Endothelial cell of umbilical vein (primary cell): Measurements from ENCODE around the gene PODNL1. TPM values are rescaled to one million over a fixed set of nuclear protein-coding genes. Genes with fewer than 3 reads are reported as not detected.

ENCODE experiments used
- BruUV-seq: library from RNA; stranded (reverse); fragments of 400-500 nt; replicated peaks from 2 replicates; lab custom pipeline; 2021; lab: Mats Ljungman, UMichigan
- CTCF ChIA-PET: fragments of 300-600, 350-600 bp; sonication (Branson Sonifier 250); formaldehyde crosslinking; loops from one replicate; lab custom pipeline; 2021; ENCODE audit warnings: antibody characterized with exemption, inconsistent platforms; lab: Charles Lee
- POLR2A ChIA-PET: fragments of 300-600, 350-600 bp; sonication (Branson Sonifier 250); formaldehyde crosslinking; loops from one replicate; lab custom pipeline; 2021; ENCODE audit warnings: antibody characterized with exemption, inconsistent platforms; lab: Charles Lee
- DNase-seq: peaks from one replicate; pipeline ENCODE4 v3.0.0-alpha.2; 2011; ENCODE audit warnings: low read depth, low spot score
- FAIRE-seq: peaks from 2 replicates; lab custom pipeline; 2011; peaks lifted over from hg19 to GRCh38; lab: Jason Lieb, UNC
- H2AFZ ChIP-seq: 2 replicates; pipeline ENCODE4 v1.6.0; 2012; ENCODE audit warnings: low read depth, low read length, control low read depth, inconsistent platforms
- H3K27ac ChIP-seq: 2 replicates; pipeline ENCODE4 v1.5.1; 2011; ENCODE audit warnings: low read depth, mild to moderate bottlenecking, control low read depth, low read length, moderate library complexity; ENCODE audit not compliant: insufficient read depth
- H3K27me3 ChIP-seq, 2 experiments: 2 replicates each; pipeline versions ENCODE4 v1.6.0 to v1.6.1; 2011; ENCODE audit warnings: low read length in 2 of 2, mixed read lengths in 1 of 2; ENCODE audit not compliant: control insufficient read depth in 2 of 2, insufficient read depth in 2 of 2
- H3K36me3 ChIP-seq, 2 experiments: 2 replicates in 1 of 2; 3 replicates in 1 of 2; pipeline ENCODE4 v1.5.1; 2011; ENCODE audit warnings: low read length in 2 of 2, mild to moderate bottlenecking in 1 of 2, moderate library complexity in 1 of 2; ENCODE audit not compliant: control insufficient read depth in 2 of 2, insufficient read depth in 2 of 2; ENCODE audit errors: extremely low read depth in 1 of 2
- H3K4me1 ChIP-seq: 3 replicates; pipeline ENCODE4 v1.5.1; 2011; ENCODE audit warnings: mild to moderate bottlenecking, low read length; ENCODE audit not compliant: control insufficient read depth, insufficient read depth; ENCODE audit errors: extremely low read depth
- H3K4me2 ChIP-seq: 2 replicates; pipeline ENCODE4 v1.6.1; 2011; ENCODE audit warnings: low read length, control low read depth, mixed read lengths; ENCODE audit not compliant: insufficient read depth
- H3K4me3 ChIP-seq, 3 experiments: fragments of 200-600 bp in 1 of 3; sonication (generic), shearing (Covaris generic) in 1 of 3; replicated peaks in 1 of 3; 2 replicates each; pipeline ENCODE4 v1.5.1; 2011 to 2016; ENCODE audit warnings: control low read depth in 3 of 3, low read length in 3 of 3, mild to moderate bottlenecking in 2 of 3, inconsistent platforms in 1 of 3, low read depth in 1 of 3, moderate library complexity in 1 of 3; ENCODE audit not compliant: insufficient read depth in 1 of 3
- H3K79me2 ChIP-seq: 2 replicates; pipeline ENCODE4 v1.6.0; 2012; ENCODE audit warnings: low read length, inconsistent platforms; ENCODE audit not compliant: control insufficient read depth, insufficient read depth
- H3K9ac ChIP-seq: replicated peaks from 2 replicates; pipeline ENCODE3; 2011; ENCODE audit warnings: low read length, control low read depth; ENCODE audit not compliant: insufficient read depth; ENCODE audit errors: extremely low read depth
- H3K9me1 ChIP-seq: replicated peaks from 3 replicates; pipeline ENCODE4 v1.6.0; 2011; ENCODE audit warnings: mild to moderate bottlenecking, low read length; ENCODE audit not compliant: control insufficient read depth, insufficient read depth; ENCODE audit errors: extremely low read depth
- H3K9me3 ChIP-seq: replicated peaks from 2 replicates; pipeline ENCODE4 v1.5.1; 2012; ENCODE audit warnings: low read length, inconsistent platforms; ENCODE audit not compliant: control insufficient read depth, insufficient read depth
- H4K20me1 ChIP-seq: replicated peaks from 2 replicates; pipeline ENCODE3; 2011; ENCODE audit warnings: mild to moderate bottlenecking, low read length; ENCODE audit not compliant: control insufficient read depth, insufficient read depth; ENCODE audit errors: extremely low read depth
- CTCF ChIP-seq, 2 donors: IDR thresholded peaks; 1 replicate in 1 of 2; 2 replicates in 1 of 2; pipeline ENCODE4 v1.5.1; 2011; ENCODE audit warnings: low read length in 2 of 2, mild to moderate bottlenecking in 2 of 2, moderate library complexity in 2 of 2, control low read depth in 1 of 2, inconsistent platforms in 1 of 2, low read depth in 1 of 2; ENCODE audit not compliant: insufficient read depth in 1 of 2; ENCODE audit errors: extremely low read depth in 1 of 2
- EZH2 ChIP-seq: IDR thresholded peaks from 2 replicates; pipeline ENCODE4 v1.6.1; 2012; ENCODE audit warnings: borderline replicate concordance, low read depth, mild to moderate bottlenecking, moderate library complexity, low read length, inconsistent platforms; ENCODE audit not compliant: severe bottlenecking
- FOS ChIP-seq: IDR thresholded peaks from 2 replicates; pipeline ENCODE4 v1.6.1; 2011; ENCODE audit warnings: mild to moderate bottlenecking, low read length, moderate library complexity, borderline replicate concordance; ENCODE audit not compliant: insufficient read depth
- GATA2 ChIP-seq: IDR thresholded peaks from 2 replicates; pipeline ENCODE4 v1.7.0; 2011; ENCODE audit warnings: low read depth, mild to moderate bottlenecking, moderate library complexity, mixed read lengths, low read length; ENCODE audit not compliant: insufficient read length, insufficient read depth
- JUN ChIP-seq: IDR thresholded peaks from 2 replicates; pipeline ENCODE4 v1.6.1; 2011; ENCODE audit warnings: borderline replicate concordance, low read depth; ENCODE audit not compliant: insufficient read length, insufficient read depth
- MYC ChIP-seq: IDR thresholded peaks from one replicate; pipeline ENCODE4 v1.6.1; 2011; ENCODE audit warnings: mild to moderate bottlenecking, low read depth, low read length
- POLR2A ChIP-seq: IDR thresholded peaks from 2 replicates; pipeline ENCODE4 v1.6.1; 2012; ENCODE audit warnings: low read depth, mild to moderate bottlenecking, control low read depth, low read length
- POLR2AphosphoS5 ChIP-seq: IDR thresholded peaks from 2 replicates; pipeline ENCODE4 v1.6.1; 2012; ENCODE audit warnings: low read depth, mild to moderate bottlenecking, control low read depth, low read length, moderate library complexity; ENCODE audit not compliant: insufficient read depth
- dilution Hi-C: fragments of 300-500 bp; cut with MboI; formaldehyde crosslinking; loops from one replicate; pipeline ENCODE4 v1.15.0; 2019; ENCODE audit warnings: low sequenced_read_pairs; ENCODE audit not compliant: extremely low pct_ligation_motif_present
- intact Hi-C: fragments of 100-400 bp; cut with micrococcal nuclease; formaldehyde crosslinking; loops from one replicate; pipeline ENCODE4 v1.10.0; 2022
- polyA plus RNA-seq, 4 experiments: library from polyadenylated mRNA; depleted of rRNA in 3 of 4; stranded (reverse) in 3 of 4; unstranded in 1 of 4; fragments of >200 nt; gene quantifications; 2 replicates each; pipeline versions ENCODE4 v1.2.1 to v1.2.3, GENCODE V29; 2011 to 2012; ENCODE audit warnings: missing spikeins in 1 of 4
- total RNA-seq: library from RNA; stranded (reverse); gene quantifications from 2 replicates; pipeline ENCODE4 v1.2.3, GENCODE V29; 2021
- TF ChIP-seq, protein P1 (sequence below): IDR thresholded peaks from 2 replicates; pipeline ENCODE4 v1.6.1; 2011; ENCODE audit not compliant: insufficient read depth, insufficient read length

The PODNL1 gene
- total and polyA plus RNA-seq, 2 donors (not counting 3 experiments of a cell fraction or from before 2014, with no cell fraction given), result 0.21 TPM; not detected in 1

GRCh38 chr19:13987101-13987890, 49.1 kb upstream of the PODNL1 start:
- Histone ChIP-seq H3K4me2 (peak overlapping the region; percentile 81), H2AFZ (peak overlapping the region; percentile 84), H3K36me3 (no peaks in the 10 kb centered on the region), H3K27ac (peak overlapping the region; percentile 84), H3K27me3 (no peaks in the 10 kb centered on the region), H4K20me1 (no peaks in the 10 kb centered on the region), H3K9ac (peak overlapping the region; percentile 65), H3K79me2 (no peaks in the 10 kb centered on the region), H3K9me3 (no peaks in the 10 kb centered on the region), H3K4me1 (peaks cover 22% of the 10 kb centered on the region), H3K4me3 (no peak overlapping the region), H3K9me1 (no peaks in the 10 kb centered on the region)
- FAIRE-seq, result peak; percentile 81
- POLR2A ChIA-PET, result interaction anchor here (1.4 kb wide), 1 partner anchor 30 kb away, joined by 3 read pairs; no protein-coding TSS in a partner anchor
- CTCF ChIA-PET, result interaction anchor here (0.5 to 1.7 kb wide), 5 partner anchors 9 to 62 kb away, joined by 3 to 7 read pairs (median 4); partner anchors contain the start of gene IL27RA
- intact Hi-C loops, result loop anchor here (2.0 kb wide), 2 partner anchors 34 to 46 kb away; partner anchors contain the start of gene DCAF15
- peak; percentile 33 for DNase-seq
- dilution Hi-C loops, result no loop called here
- TF ChIP-seq EZH2 (no peak), POLR2AphosphoS5 (no peak), MYC (no peak), FOS (no peak), GATA2 (no peak), CTCF (IDR thresholded peaks at IDR 0.05; ENCODE audit: extremely low read depth in 1 of 2, insufficient read depth in 1 of 2, low read depth in 1 of 2, low read length in 2 of 2) (no peak), POLR2A (no peak), JUN (no peak)
- TF ChIP-seq, protein P1, sequence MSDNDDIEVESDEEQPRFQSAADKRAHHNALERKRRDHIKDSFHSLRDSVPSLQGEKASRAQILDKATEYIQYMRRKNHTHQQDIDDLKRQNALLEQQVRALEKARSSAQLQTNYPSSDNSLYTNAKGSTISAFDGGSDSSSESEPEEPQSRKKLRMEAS, result no peak
- BruUV-seq, result no TSS peak
